ENCODE measurements around the gene CACNA1C.

Gene CACNA1C

DNA sequence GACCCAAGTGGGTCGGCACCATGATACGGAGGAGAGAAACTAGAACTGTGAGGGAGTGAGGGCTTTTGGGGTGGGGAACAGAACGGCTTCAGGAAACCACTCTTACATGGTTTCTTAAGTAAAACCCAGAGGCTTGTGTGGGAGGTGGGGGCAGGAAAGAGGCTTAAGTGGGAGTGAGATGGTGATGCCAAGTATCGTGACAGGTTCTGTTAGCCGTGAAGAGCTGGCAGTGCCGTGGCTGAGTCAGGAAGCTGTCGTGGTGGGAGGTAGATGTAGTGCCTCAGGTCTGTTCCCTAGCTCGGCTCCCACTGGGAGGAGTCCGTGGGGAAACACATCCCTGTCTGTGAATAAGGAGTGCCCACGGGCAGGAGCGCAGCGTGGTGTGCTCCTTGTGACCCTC lies 556.2 kb downstream of the CACNA1C start:
- no peak overlapping the region for H2AFZ ChIP-seq (ENCODE audit: low read depth)
- no peak overlapping the region for H3K4me3 ChIP-seq (IDR thresholded peaks at IDR 0.05; ENCODE audit: insufficient read depth, low read depth, low read length)
- H3K27me3 ChIP-seq (ENCODE audit: insufficient read depth, low read depth): no peaks in the 10 kb centered on the region
- no peaks in the 10 kb centered on the region for H3K79me2 ChIP-seq (ENCODE audit: insufficient read depth, low read depth)
- TF ChIP-seq, protein P1, sequence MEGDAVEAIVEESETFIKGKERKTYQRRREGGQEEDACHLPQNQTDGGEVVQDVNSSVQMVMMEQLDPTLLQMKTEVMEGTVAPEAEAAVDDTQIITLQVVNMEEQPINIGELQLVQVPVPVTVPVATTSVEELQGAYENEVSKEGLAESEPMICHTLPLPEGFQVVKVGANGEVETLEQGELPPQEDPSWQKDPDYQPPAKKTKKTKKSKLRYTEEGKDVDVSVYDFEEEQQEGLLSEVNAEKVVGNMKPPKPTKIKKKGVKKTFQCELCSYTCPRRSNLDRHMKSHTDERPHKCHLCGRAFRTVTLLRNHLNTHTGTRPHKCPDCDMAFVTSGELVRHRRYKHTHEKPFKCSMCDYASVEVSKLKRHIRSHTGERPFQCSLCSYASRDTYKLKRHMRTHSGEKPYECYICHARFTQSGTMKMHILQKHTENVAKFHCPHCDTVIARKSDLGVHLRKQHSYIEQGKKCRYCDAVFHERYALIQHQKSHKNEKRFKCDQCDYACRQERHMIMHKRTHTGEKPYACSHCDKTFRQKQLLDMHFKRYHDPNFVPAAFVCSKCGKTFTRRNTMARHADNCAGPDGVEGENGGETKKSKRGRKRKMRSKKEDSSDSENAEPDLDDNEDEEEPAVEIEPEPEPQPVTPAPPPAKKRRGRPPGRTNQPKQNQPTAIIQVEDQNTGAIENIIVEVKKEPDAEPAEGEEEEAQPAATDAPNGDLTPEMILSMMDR (conservative IDR thresholded peaks at IDR 0.05; ENCODE audit: low read depth, low read length): no peak
- no peaks in the 10 kb centered on the region for H3K4me1 ChIP-seq (ENCODE audit: low read depth, poor library complexity, severe bottlenecking)
- H3K9ac ChIP-seq: no peak overlapping the region
- no peak overlapping the region for H3K4me2 ChIP-seq
- no peak overlapping the region for H3K27ac ChIP-seq
- H4K20me1 ChIP-seq (ENCODE audit: insufficient read depth): no peaks in the 10 kb centered on the region
- no peaks in the 10 kb centered on the region for H3K36me3 ChIP-seq (ENCODE audit: insufficient read depth)

DNA sequence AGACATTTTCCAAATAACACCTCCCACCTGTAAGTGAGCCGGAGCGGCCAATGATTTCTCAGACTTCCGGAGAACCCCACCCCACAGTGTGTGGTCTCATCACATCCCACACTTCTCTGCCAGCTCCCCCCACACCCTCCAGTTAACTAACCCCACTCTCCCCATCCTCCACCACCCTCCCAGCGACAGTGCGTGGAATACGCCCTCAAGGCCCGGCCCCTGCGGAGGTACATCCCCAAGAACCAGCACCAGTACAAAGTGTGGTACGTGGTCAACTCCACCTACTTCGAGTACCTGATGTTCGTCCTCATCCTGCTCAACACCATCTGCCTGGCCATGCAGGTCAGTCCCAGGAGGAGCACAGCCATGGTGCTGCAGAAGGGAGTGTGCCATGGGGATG lies 557.6 kb downstream of the CACNA1C start:
- Histone ChIP-seq H2AFZ (ENCODE audit: low read depth) (no peak overlapping the region), H3K4me2 (no peak overlapping the region), H3K27me3 (ENCODE audit: insufficient read depth, low read depth) (no peaks in the 10 kb centered on the region), H3K4me1 (ENCODE audit: low read depth, poor library complexity, severe bottlenecking) (no peaks in the 10 kb centered on the region), H4K20me1 (ENCODE audit: insufficient read depth) (no peaks in the 10 kb centered on the region), H3K36me3 (ENCODE audit: insufficient read depth) (no peaks in the 10 kb centered on the region), H3K9ac (no peak overlapping the region), H3K79me2 (ENCODE audit: insufficient read depth, low read depth) (no peaks in the 10 kb centered on the region), H3K27ac (no peak overlapping the region), H3K4me3 (IDR thresholded peaks at IDR 0.05; ENCODE audit: insufficient read depth, low read depth, low read length) (no peak overlapping the region)
- TF ChIP-seq, protein P1 (conservative IDR thresholded peaks at IDR 0.05; ENCODE audit: low read depth, low read length): no peak

DNA sequence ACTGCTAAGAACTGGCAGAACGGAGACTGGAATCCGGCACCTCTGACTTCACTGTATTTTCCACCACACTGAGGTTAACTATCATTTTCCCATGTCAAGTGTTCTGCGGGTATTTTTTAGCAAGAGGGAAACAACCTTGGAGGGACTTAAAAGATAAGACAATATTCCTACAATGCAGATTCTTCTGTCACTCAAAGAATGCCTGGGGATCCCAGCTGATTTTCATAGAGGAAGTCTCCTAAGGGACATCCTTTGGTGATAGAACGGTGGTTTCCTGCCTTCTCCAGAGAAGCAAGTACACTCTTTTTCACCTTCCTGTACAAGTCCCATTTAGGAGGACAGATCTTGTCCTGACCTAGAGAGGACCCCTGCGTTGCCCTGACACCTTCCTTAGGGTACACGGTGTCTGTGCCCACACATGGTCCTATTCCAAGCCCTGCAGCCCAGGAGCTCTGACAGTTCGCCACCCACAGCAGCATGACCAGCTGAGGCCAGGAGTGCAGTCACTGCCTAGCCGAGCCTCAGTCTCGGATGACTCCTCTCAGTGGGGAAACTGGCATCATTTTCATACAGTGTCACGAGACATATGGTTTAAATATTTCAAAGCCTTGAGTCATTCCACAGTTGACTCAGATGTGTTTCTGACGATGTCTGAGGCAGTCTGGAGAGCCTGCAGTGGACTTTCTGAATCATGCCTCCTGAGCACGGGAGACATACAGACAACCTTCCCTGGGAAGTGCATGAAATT lies 560.7 kb downstream of the CACNA1C start:
- H3K4me2 ChIP-seq: no peak overlapping the region
- no peaks in the 10 kb centered on the region for H3K27me3 ChIP-seq (ENCODE audit: insufficient read depth, low read depth)
- no peak overlapping the region for H3K9ac ChIP-seq
- no peak overlapping the region for H3K4me3 ChIP-seq (IDR thresholded peaks at IDR 0.05; ENCODE audit: insufficient read depth, low read depth, low read length)
- H3K79me2 ChIP-seq (ENCODE audit: insufficient read depth, low read depth): no peaks in the 10 kb centered on the region
- no peaks in the 10 kb centered on the region for H3K4me1 ChIP-seq (ENCODE audit: low read depth, poor library complexity, severe bottlenecking)
- H4K20me1 ChIP-seq (ENCODE audit: insufficient read depth): no peaks in the 10 kb centered on the region
- H3K36me3 ChIP-seq (ENCODE audit: insufficient read depth): no peaks in the 10 kb centered on the region
- H3K27ac ChIP-seq: no peak overlapping the region
- no peak overlapping the region for H2AFZ ChIP-seq (ENCODE audit: low read depth)
- TF ChIP-seq, protein P1 (conservative IDR thresholded peaks at IDR 0.05; ENCODE audit: low read depth, low read length): no peak

DNA sequence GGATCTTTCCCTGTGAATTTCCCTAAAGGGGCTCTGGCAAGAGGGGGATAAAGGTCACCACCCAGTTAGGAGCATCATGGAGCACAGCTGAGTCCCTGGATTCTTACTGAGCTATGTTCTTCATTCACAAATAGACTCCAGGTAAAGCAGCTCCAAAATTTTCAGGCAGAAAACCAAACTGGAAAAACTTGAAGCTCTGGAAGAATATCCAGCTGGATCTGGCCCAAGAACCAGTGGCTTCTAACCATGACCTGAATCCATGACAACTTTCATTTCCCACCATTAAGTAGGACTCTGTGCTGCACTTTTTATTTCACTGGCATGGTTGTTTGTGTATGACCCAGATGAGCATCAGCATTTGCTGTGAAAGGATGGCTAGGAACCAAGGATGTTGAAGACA lies 561.6 kb downstream of the CACNA1C start:
- Histone ChIP-seq H3K79me2 (ENCODE audit: insufficient read depth, low read depth) (no peaks in the 10 kb centered on the region), H3K27ac (no peak overlapping the region), H3K27me3 (ENCODE audit: insufficient read depth, low read depth) (no peaks in the 10 kb centered on the region), H2AFZ (ENCODE audit: low read depth) (no peak overlapping the region), H3K4me3 (IDR thresholded peaks at IDR 0.05; ENCODE audit: insufficient read depth, low read depth, low read length) (no peak overlapping the region), H3K4me1 (ENCODE audit: low read depth, poor library complexity, severe bottlenecking) (no peaks in the 10 kb centered on the region), H3K36me3 (ENCODE audit: insufficient read depth) (no peaks in the 10 kb centered on the region), H3K9ac (no peak overlapping the region), H4K20me1 (ENCODE audit: insufficient read depth) (no peaks in the 10 kb centered on the region), H3K4me2 (no peak overlapping the region)
- TF ChIP-seq, protein P1 (conservative IDR thresholded peaks at IDR 0.05; ENCODE audit: low read depth, low read length): no peak
